Tibial nerve (tissue), 4 donors: ENCODE results near the gene SLC26A2.

Source experiments
- CTCF ChIP-seq, 5 experiments: fragments of 200-600 bp in 3 of 5; fragments of 450-650 bp in 2 of 5; sonication (generic) in 3 of 5; IDR thresholded peaks; one replicate each; pipeline ENCODE4 v1.5.1; 2016 to 2019; ENCODE audit warnings: antibody characterized with exemption in 5 of 5, mild to moderate bottlenecking in 3 of 5, moderate library complexity in 2 of 5
- EP300 ChIP-seq, 2 donors: sonication (generic); formaldehyde crosslinking; IDR thresholded peaks; one replicate each; pipeline ENCODE4 v1.6.1; 2017; ENCODE audit warnings: antibody characterized with exemption in 2 of 2, mild to moderate bottlenecking in 1 of 2

GRCh38 chr5:149995385-149996204 is 35.0 kb downstream of the SLC26A2 start:
- peak in 1 of 5 experiments; percentile 8 for TF ChIP-seq CTCF (IDR thresholded peaks at IDR 0.05)
- TF ChIP-seq EP300 (IDR thresholded peaks at IDR 0.05) = peak in 1 of 2 donors; percentile 61
